Keratinocyte (primary cell): ENCODE results near the gene ZACN.

Experiments
- EZH2 ChIP-seq: IDR thresholded peaks from one replicate; pipeline ENCODE4 v1.6.1; 2012; ENCODE audit warnings: inconsistent platforms, mild to moderate bottlenecking, low read length, moderate library complexity
- TF ChIP-seq, protein P1 (sequence below), 3 experiments: IDR thresholded peaks in 1 of 3; conservative IDR thresholded peaks in 1 of 3; optimal IDR thresholded peaks in 1 of 3; 2 replicates in 2 of 3; 3 replicates in 1 of 3; pipeline versions ENCODE3 to v1.5.1; 2011; ENCODE audit warnings: low read length in 3 of 3, mild to moderate bottlenecking in 3 of 3, moderate library complexity in 2 of 3, control low read depth in 1 of 3, inconsistent platforms in 1 of 3; ENCODE audit not compliant: insufficient read depth in 2 of 3; ENCODE audit errors: extremely low read depth in 1 of 3

GRCh38 chr17:76119409-76120371 is 40.7 kb downstream of the ZACN start:
- TF ChIP-seq, protein P1, sequence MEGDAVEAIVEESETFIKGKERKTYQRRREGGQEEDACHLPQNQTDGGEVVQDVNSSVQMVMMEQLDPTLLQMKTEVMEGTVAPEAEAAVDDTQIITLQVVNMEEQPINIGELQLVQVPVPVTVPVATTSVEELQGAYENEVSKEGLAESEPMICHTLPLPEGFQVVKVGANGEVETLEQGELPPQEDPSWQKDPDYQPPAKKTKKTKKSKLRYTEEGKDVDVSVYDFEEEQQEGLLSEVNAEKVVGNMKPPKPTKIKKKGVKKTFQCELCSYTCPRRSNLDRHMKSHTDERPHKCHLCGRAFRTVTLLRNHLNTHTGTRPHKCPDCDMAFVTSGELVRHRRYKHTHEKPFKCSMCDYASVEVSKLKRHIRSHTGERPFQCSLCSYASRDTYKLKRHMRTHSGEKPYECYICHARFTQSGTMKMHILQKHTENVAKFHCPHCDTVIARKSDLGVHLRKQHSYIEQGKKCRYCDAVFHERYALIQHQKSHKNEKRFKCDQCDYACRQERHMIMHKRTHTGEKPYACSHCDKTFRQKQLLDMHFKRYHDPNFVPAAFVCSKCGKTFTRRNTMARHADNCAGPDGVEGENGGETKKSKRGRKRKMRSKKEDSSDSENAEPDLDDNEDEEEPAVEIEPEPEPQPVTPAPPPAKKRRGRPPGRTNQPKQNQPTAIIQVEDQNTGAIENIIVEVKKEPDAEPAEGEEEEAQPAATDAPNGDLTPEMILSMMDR (optimal IDR thresholded peaks at IDR 0.05 in 1 of 3, IDR thresholded peaks at IDR 0.05 in 1 of 3, conservative IDR thresholded peaks at IDR 0.05 in 1 of 3; ENCODE audit: extremely low read depth in 1 of 3, insufficient read depth in 2 of 3, low read length in 3 of 3), result no peak
- no peak for TF ChIP-seq EZH2
